HepG2 (cell line): ENCODE results near the gene PKD2L1. TPM values are rescaled to one million over a fixed set of nuclear protein-coding genes. Genes with fewer than 3 reads are reported as not detected.

Experiments
- BHLHE40 ChIP-seq: IDR thresholded peaks from 2 replicates; pipeline ENCODE4 v1.6.1; 2011; ENCODE audit warnings: low read length, improper control_type of control experiment
- BRCA1 ChIP-seq: sonication (generic); formaldehyde crosslinking; IDR thresholded peaks from 2 replicates; pipeline ENCODE4 v1.4.0; 2020; ENCODE audit warnings: missing genetic modification reagents
- EED ChIP-seq: sonication (generic); formaldehyde crosslinking; IDR thresholded peaks from 2 replicates; pipeline ENCODE4 v1.5.0; 2020; ENCODE audit warnings: mild to moderate bottlenecking, missing genetic modification reagents
- FOSL1 ChIP-seq: sonication (generic); formaldehyde crosslinking; IDR thresholded peaks from 2 replicates; pipeline ENCODE4 v1.9.0; 2021; ENCODE audit warnings: missing genetic modification reagents, borderline replicate concordance
- GFI1 ChIP-seq: sonication (generic); formaldehyde crosslinking; IDR thresholded peaks from 2 replicates; pipeline ENCODE4 v1.5.0; 2020; ENCODE audit warnings: missing genetic modification reagents, mild to moderate bottlenecking, borderline replicate concordance
- GPN1 ChIP-seq: sonication (generic); formaldehyde crosslinking; IDR thresholded peaks from 2 replicates; pipeline ENCODE4 v1.5.1; 2020; ENCODE audit warnings: missing genetic modification reagents, borderline replicate concordance
- MTF2 ChIP-seq: sonication (generic); formaldehyde crosslinking; IDR thresholded peaks from 2 replicates; pipeline ENCODE4 v1.5.0; 2020; ENCODE audit warnings: missing genetic modification reagents, borderline replicate concordance
- RBM22 ChIP-seq: fragments of 200-400 bp; formaldehyde crosslinking; optimal IDR thresholded peaks from 2 replicates; pipeline ENCODE3; 2017; ENCODE audit warnings: mild to moderate bottlenecking, low read length, moderate library complexity
- SRSF1 ChIP-seq: fragments of 200-400 bp; formaldehyde crosslinking; optimal IDR thresholded peaks from 2 replicates; pipeline ENCODE3; 2017; ENCODE audit warnings: mild to moderate bottlenecking, low read depth, low read length, moderate library complexity
- SRSF9 ChIP-seq: fragments of 200-400 bp; formaldehyde crosslinking; IDR thresholded peaks from 2 replicates; pipeline ENCODE4 v1.6.1; 2018; ENCODE audit warnings: borderline replicate concordance, mild to moderate bottlenecking, low read depth, low read length; ENCODE audit not compliant: insufficient read depth, poor library complexity, severe bottlenecking
- ZKSCAN5 ChIP-seq: sonication (generic); formaldehyde crosslinking; IDR thresholded peaks from 2 replicates; pipeline ENCODE4 v1.5.1; 2020; ENCODE audit warnings: mild to moderate bottlenecking, missing genetic modification reagents
- ZNF251 ChIP-seq: sonication (generic); formaldehyde crosslinking; IDR thresholded peaks from 2 replicates; pipeline ENCODE4 v1.9.0; 2021; ENCODE audit warnings: mild to moderate bottlenecking, missing genetic modification reagents
- ZNF331 ChIP-seq: sonication (generic); formaldehyde crosslinking; IDR thresholded peaks from 2 replicates; pipeline ENCODE4 v1.4.0; 2020; ENCODE audit warnings: missing genetic modification reagents
- ZNF556 ChIP-seq: sonication (generic); formaldehyde crosslinking; IDR thresholded peaks from 2 replicates; pipeline ENCODE4 v1.4.0; 2020; ENCODE audit warnings: mild to moderate bottlenecking, missing genetic modification reagents, borderline replicate concordance
- ZNF589 ChIP-seq: sonication (generic); formaldehyde crosslinking; conservative IDR thresholded peaks from 2 replicates; pipeline ENCODE4 v1.8.0; 2022; ENCODE audit warnings: mild to moderate bottlenecking, moderate library complexity, missing genetic modification reagents
- ZSCAN20 ChIP-seq: sonication (generic); formaldehyde crosslinking; IDR thresholded peaks from 2 replicates; pipeline ENCODE4 v1.4.0; 2020; ENCODE audit warnings: missing genetic modification reagents, mild to moderate bottlenecking, borderline replicate concordance
- polyA plus RNA-seq, 8 experiments: library from polyadenylated mRNA; depleted of rRNA in 3 of 8; stranded (reverse) in 7 of 8; unstranded in 1 of 8; fragments of >200 nt; fragmentation: Illumina TruSeq in 4 of 8; extraction: Trizol in 4 of 8; gene quantifications; 2 replicates each; pipeline versions ENCODE4 v1.2.1 to v1.2.3, GENCODE V29; 2011 to 2016; ENCODE audit warnings: low read depth in 4 of 8, missing spikeins in 1 of 8, mixed read lengths in 1 of 8; ENCODE audit not compliant: insufficient read depth in 1 of 8
- total RNA-seq, 5 experiments: library from RNA; depleted of rRNA; stranded (reverse); fragments of >200 nt; fragmentation: Illumina TruSeq; extraction: Trizol; gene quantifications; 2 replicates each; pipeline ENCODE4 v1.2.3, GENCODE V29; 2016; ENCODE audit warnings: low read depth in 1 of 5
- TF ChIP-seq, protein P1 (sequence below): sonication (generic); formaldehyde crosslinking; IDR thresholded peaks from 2 replicates; pipeline ENCODE4 v1.8.1; 2023; ENCODE audit warnings: mild to moderate bottlenecking, moderate library complexity, missing genetic modification reagents
- TF ChIP-seq, protein P2 (sequence below): sonication (generic); formaldehyde crosslinking; IDR thresholded peaks from 2 replicates; pipeline ENCODE4 v1.5.0; 2020; ENCODE audit warnings: missing genetic modification reagents
- TF ChIP-seq, protein P3 (sequence below): sonication (generic); formaldehyde crosslinking; IDR thresholded peaks from 2 replicates; pipeline ENCODE4 v1.4.0; 2020; ENCODE audit warnings: missing genetic modification reagents
- TF ChIP-seq, protein P4 (sequence below): sonication (generic); formaldehyde crosslinking; IDR thresholded peaks from 2 replicates; pipeline ENCODE4 v1.4.0; 2020; ENCODE audit warnings: missing genetic modification reagents, borderline replicate concordance

The PKD2L1 gene
- total and polyA plus RNA-seq, 2 of the 13 experiments (the other 11 are each of a cell fraction or from before 2014, with no cell fraction given): 0.07 to 0.15 TPM

DNA sequence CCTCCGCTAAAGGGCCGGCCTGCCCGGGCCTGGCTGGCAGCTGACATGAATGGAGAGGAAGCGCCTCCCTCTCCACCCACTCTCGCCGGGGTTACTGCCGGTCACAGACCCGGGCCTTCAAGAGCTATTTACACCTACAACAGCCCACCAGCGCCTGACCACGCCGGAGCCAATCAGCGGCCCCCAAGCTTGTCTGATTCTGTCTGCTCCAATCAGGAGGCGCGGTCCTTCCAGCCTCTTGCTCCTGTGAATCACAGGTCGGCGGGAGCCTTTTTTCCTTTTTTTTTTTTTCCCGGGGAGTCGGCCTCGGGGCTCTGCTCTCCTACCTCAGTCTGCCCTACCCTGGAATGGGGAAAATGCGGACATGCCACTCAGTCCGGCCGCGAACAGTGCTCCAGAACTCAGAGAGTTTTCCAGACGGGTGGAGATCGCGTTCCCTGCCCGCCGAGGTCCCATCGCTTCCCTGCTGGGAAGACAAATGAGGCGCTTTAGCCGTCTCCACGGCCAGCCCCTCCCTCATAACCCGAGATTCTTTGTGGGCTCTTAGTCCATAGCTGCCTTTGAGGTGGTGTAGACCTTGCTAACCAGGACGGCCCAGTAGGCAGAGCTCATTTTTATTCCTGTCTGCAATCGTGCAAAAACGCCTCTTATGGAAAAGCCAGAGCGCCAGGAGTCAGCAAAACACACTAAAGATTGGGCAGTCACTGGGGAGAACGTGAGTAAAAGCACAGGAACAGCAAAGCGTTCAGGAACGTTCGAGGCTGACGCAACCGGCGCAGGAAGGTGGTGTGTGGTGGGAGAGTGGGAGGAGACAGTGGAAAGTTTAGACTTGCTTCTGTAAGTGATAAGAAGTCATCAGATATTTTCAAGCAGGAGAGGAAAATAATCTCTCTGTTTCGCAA, 43.5 kb upstream of the PKD2L1 start (continued):
- TF ChIP-seq, protein P1, sequence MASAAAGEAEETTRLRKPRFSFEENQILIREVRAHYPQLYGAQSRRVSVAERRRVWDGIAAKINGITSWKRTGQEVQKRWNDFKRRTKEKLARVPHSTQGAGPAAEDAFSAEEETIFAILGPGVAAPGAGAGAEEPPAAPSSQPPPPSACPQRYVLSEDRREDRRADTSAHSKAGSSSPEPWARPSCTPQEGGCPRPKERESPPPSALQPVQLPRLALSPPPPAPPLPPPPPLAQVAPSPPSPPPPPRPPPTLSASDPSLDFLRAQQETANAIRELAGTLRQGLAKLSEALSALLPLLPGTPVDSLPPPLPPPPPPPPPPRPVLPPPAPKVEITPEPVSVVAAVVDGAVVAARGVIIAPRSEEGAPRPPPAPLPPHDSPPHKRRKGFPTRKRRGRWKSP (CRISPR knock-in tag): peak; percentile 42; the same call in 1 of the 2 replicates
- TF ChIP-seq MTF2 (CRISPR knock-in tag) (no peak; the same call in 1 of the 2 replicates), EED (CRISPR knock-in tag) (peak; percentile 31; the same call in 1 of the 2 replicates), GPN1 (CRISPR knock-in tag) (no peak), BHLHE40 (peak; percentile 67), SRSF1 (no peak), ZKSCAN5 (no peak), ZNF251 (CRISPR knock-in tag) (no peak), BRCA1 (CRISPR knock-in tag) (no peak), ZSCAN20 (no peak), FOSL1 (CRISPR knock-in tag) (0 out of 2 replicates have a peak, but pooled peaks have one; percentile 35), ZNF331 (peak; percentile 70; the same call in 1 of the 2 replicates), GFI1 (0 out of 2 replicates have a peak, but pooled peaks have one; percentile 45), ZNF556 (CRISPR knock-in tag) (peak; percentile 11; the same call in 1 of the 2 replicates), SRSF9 (no peak), ZNF589 (CRISPR knock-in tag) (peak; percentile 84; the same call in 1 of the 2 replicates), RBM22 (peak; percentile 79)
- TF ChIP-seq, protein P2, sequence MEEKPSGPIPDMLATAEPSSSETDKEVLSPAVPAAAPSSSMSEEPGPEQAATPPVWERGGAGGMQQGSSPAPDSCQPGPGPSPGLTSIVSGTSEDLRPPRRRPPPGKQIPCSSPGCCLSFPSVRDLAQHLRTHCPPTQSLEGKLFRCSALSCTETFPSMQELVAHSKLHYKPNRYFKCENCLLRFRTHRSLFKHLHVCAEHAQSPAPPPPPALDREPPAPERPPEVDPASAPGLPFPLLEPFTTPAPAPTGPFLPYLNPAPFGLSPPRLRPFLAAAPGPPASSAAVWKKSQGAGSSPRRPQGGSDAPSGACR (CRISPR knock-in tag): peak; percentile 69; the same call in 1 of the 2 replicates
- TF ChIP-seq, protein P3, sequence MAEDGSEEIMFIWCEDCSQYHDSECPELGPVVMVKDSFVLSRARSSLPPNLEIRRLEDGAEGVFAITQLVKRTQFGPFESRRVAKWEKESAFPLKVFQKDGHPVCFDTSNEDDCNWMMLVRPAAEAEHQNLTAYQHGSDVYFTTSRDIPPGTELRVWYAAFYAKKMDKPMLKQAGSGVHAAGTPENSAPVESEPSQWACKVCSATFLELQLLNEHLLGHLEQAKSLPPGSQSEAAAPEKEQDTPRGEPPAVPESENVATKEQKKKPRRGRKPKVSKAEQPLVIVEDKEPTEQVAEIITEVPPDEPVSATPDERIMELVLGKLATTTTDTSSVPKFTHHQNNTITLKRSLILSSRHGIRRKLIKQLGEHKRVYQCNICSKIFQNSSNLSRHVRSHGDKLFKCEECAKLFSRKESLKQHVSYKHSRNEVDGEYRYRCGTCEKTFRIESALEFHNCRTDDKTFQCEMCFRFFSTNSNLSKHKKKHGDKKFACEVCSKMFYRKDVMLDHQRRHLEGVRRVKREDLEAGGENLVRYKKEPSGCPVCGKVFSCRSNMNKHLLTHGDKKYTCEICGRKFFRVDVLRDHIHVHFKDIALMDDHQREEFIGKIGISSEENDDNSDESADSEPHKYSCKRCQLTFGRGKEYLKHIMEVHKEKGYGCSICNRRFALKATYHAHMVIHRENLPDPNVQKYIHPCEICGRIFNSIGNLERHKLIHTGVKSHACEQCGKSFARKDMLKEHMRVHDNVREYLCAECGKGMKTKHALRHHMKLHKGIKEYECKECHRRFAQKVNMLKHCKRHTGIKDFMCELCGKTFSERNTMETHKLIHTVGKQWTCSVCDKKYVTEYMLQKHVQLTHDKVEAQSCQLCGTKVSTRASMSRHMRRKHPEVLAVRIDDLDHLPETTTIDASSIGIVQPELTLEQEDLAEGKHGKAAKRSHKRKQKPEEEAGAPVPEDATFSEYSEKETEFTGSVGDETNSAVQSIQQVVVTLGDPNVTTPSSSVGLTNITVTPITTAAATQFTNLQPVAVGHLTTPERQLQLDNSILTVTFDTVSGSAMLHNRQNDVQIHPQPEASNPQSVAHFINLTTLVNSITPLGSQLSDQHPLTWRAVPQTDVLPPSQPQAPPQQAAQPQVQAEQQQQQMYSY (CRISPR knock-in tag): no peak
- TF ChIP-seq, protein P4, sequence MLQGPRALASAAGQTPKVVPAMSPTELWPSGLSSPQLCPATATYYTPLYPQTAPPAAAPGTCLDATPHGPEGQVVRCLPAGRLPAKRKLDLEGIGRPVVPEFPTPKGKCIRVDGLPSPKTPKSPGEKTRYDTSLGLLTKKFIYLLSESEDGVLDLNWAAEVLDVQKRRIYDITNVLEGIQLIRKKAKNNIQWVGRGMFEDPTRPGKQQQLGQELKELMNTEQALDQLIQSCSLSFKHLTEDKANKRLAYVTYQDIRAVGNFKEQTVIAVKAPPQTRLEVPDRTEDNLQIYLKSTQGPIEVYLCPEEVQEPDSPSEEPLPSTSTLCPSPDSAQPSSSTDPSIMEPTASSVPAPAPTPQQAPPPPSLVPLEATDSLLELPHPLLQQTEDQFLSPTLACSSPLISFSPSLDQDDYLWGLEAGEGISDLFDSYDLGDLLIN (CRISPR knock-in tag): no peak
